ENCODE measurements around the gene GDA.
"Not testable (repeated sequence)": the region's sequence is repeated elsewhere in the genome, so short reads cannot be mapped to it uniquely, and the experiment has no call there.

The GDA gene

GRCh38 chr9:72289401-72289800 lies 140.2 kb downstream of the GDA start:
- DNase-seq, result no peak

GRCh38 chr9:72290311-72290710 lies 141.1 kb downstream of the GDA start:
- DNase-seq, result no peak

- DNase-seq, result not testable (repeated sequence)
Observed at GRCh38 chr9:72291576-72291975, 142.3 kb downstream of the GDA start.

GRCh38 chr9:72292256-72292682 lies 143.0 kb downstream of the GDA start:
- DNase-seq, result no peak

GRCh38 chr9:72292874-72293607 lies 143.8 kb downstream of the GDA start:
- peak; percentile 81 for DNase-seq

GRCh38 chr9:72294936-72295335 lies 145.7 kb downstream of the GDA start:
- DNase-seq, result no peak

- no peak for DNase-seq
Observed at GRCh38 chr9:72297516-72297915, 148.3 kb downstream of the GDA start.

- no peak for DNase-seq
Observed at GRCh38 chr9:72299017-72299603, 149.9 kb downstream of the GDA start.

- no peak for DNase-seq
Observed at GRCh38 chr9:72300873-72301272, 151.6 kb downstream of the GDA start.
